Pancreas (tissue), 10 donors: ENCODE results near the gene NKX2-4. TPM values are rescaled to one million over a fixed set of nuclear protein-coding genes. Genes with fewer than 3 reads are reported as not detected.
"Not testable (repeated sequence)": the region's sequence is repeated elsewhere in the genome, so short reads cannot be mapped to it uniquely, and the experiment has no call there.

Experiments
- ATAC-seq, 4 donors: fragments of 200-7000 bp; cut with Tn5 transposase; one replicate each; pipeline versions ENCODE4 v1.8.0 to v1.9.1; 2020; ENCODE audit warnings: mild to moderate bottlenecking in 4 of 4, moderate library complexity in 4 of 4
- DNase-seq, 6 donors: peaks; one replicate each; pipeline ENCODE4 v3.0.0-alpha.2; 2020
- FAIRE-seq: peaks from 2 replicates; lab custom pipeline; 2012; peaks lifted over from hg19 to GRCh38; lab: Jason Lieb, UNC
- H3K27ac ChIP-seq, 4 donors: fragments of 200-600 bp; sonication (generic); 1 replicate in 3 of 4; 2 replicates in 1 of 4; pipeline versions ENCODE4 v1.5.0 to v1.8.0; 2020
- H3K27me3 ChIP-seq, 4 donors: fragments of 200-600 bp; one replicate each; pipeline ENCODE4 v1.8.0; 2021
- H3K36me3 ChIP-seq, 3 donors: fragments of 200-600 bp; sonication (generic) in 1 of 3; one replicate each; pipeline versions ENCODE4 v1.5.0 to v1.8.0; 2020 to 2021
- H3K4me1 ChIP-seq, 3 donors: fragments of 200-600 bp; one replicate each; pipeline ENCODE4 v1.8.0; 2021
- H3K4me3 ChIP-seq, 4 donors: fragments of 200-600 bp; sonication (generic) in 2 of 4; one replicate each; pipeline versions ENCODE4 v1.5.0 to v1.8.0; 2020 to 2021
- H3K9me3 ChIP-seq, 4 donors: fragments of 200-600 bp; one replicate each; pipeline ENCODE4 v1.8.0; 2021
- WGBS, 2 donors: extraction: QIAGEN DNeasy Blood & Tissue Kit; methylation state at CpG; one replicate each; pipeline ENCODE4 v1.1.7; 2013; 5-methylcytosine and 5-hydroxymethylcytosine counted together
- intact Hi-C, 3 donors: fragments of 100-400 bp; cut with DNase I; formaldehyde crosslinking; loops; one replicate each; pipeline versions ENCODE4 v1.11.1 to v1.14.2; 2022
- polyA plus RNA-seq, 2 donors: library from polyadenylated mRNA; stranded (reverse); fragments of 200-250 nt; gene quantifications; one replicate each; pipeline ENCODE4 v1.2.3, GENCODE V29; 2013
- total RNA-seq, 6 donors: library from RNA; stranded (reverse); fragmentation: NEBNext Ultra II Directional in 4 of 6; extraction: Animal tissue kit (Norgen Biotek cat#: 25700) in 4 of 6; gene quantifications; one replicate each; pipeline versions ENCODE4 v1.2.1 to v1.2.4, GENCODE V29; 2021 to 2023
- TF ChIP-seq, protein P1 (sequence below), 4 donors: fragments of 200-600 bp; sonication (generic) in 3 of 4; IDR thresholded peaks; one replicate each; pipeline versions ENCODE4 v1.5.0 to v1.8.0; 2021; ENCODE audit warnings: antibody characterized with exemption in 4 of 4
- donor health status: healthy with polysubstance abuse.
- donor health status: DM: no; HTN: no; CAD: no; lungs with moderate emphysema.
- donor health status: DM: no; HTN: no; CAD: no.
- donor health status: control.
- donor health status: control.
- donor health status: Bipolar disorder and iron deficiency.
- donor health status: DM: yes; HTN: yes; CAD: no.
- donor health status: DM: no; HTN: no; CAD: no.
- donor health status: DM: no; HTN: no; CAD: no.
- donor health status: DM: yes; HTN: yes; CAD: no.

NKX2-4 gene
- total and polyA plus RNA-seq, 8 donors = not detected

DNA sequence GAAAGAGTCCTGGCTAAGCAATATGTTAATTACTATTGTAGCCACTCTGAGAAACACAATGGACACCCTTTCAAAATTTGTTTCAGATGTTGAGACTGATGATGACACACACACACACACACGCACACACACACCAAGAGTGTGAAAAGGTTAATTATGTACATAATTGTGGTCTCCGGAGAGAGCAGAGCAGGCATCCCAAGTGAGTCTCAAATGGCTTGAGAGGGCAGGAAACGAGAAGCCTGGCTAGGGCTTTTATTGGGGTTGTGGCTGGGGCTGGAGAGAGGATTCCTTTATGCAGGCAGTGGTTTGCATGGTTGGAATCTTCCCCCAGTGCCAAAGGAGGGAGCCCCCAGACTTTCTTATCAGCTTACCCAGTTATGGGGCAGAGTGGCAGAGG is 38.2 kb upstream of the NKX2-4 start:
- DNase-seq = no peak
- ATAC-seq = no peak
- TF ChIP-seq, protein P1, sequence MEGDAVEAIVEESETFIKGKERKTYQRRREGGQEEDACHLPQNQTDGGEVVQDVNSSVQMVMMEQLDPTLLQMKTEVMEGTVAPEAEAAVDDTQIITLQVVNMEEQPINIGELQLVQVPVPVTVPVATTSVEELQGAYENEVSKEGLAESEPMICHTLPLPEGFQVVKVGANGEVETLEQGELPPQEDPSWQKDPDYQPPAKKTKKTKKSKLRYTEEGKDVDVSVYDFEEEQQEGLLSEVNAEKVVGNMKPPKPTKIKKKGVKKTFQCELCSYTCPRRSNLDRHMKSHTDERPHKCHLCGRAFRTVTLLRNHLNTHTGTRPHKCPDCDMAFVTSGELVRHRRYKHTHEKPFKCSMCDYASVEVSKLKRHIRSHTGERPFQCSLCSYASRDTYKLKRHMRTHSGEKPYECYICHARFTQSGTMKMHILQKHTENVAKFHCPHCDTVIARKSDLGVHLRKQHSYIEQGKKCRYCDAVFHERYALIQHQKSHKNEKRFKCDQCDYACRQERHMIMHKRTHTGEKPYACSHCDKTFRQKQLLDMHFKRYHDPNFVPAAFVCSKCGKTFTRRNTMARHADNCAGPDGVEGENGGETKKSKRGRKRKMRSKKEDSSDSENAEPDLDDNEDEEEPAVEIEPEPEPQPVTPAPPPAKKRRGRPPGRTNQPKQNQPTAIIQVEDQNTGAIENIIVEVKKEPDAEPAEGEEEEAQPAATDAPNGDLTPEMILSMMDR (IDR thresholded peaks at IDR 0.05) = no peak
- Histone ChIP-seq H3K9me3 (no peaks in the 10 kb centered on the region), H3K4me1 (no peaks in the 10 kb centered on the region), H3K36me3 (no peaks in the 10 kb centered on the region), H3K27ac (no peak overlapping the region), H3K4me3 (no peak overlapping the region), H3K27me3 (peaks cover 0 to 2% (median 0%) of the 10 kb centered on the region in 4 donors)
- FAIRE-seq = no peak
- WGBS, 2 donors = 35 to 41% methylated on average over 3 of the region's 3 CpGs
- intact Hi-C loops = no loop called here

DNA sequence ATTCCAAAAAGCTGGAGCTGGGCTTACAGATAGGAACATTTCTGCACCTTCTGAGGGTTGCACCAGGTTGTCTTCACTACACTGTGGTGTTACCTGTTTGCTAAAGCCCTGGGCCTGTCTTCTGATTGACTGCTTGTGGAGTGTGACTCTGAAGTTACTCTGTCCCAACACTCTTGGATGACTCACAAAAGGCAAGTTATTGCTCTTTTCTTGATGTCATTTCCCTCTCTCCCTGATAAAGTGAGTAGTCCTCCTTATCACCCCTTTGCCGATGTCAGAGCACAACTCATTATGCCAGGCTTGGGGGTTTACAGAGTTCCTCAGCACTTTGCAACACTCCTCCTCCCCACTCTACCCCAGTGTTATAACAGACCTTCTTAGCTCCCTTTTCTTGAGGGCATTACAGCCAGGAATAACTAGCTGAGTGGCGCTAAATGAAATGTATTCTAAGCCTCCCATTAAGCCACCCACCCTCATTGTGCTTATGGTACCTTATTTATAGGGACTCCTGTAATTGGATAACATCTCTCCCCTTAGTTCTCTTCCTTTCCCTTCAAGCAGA is 36.1 kb upstream of the NKX2-4 start:
- TF ChIP-seq, protein P1 (IDR thresholded peaks at IDR 0.05) = no peak
- 58 to 60% methylated on average over 2 of the region's 2 CpGs for WGBS, 2 donors
- Histone ChIP-seq H3K4me3 (no peak overlapping the region), H3K4me1 (no peaks in the 10 kb centered on the region), H3K9me3 (no peaks in the 10 kb centered on the region), H3K27me3 (no peaks in the 10 kb centered on the region), H3K36me3 (no peaks in the 10 kb centered on the region), H3K27ac (no peak overlapping the region)
- ATAC-seq (no peak), FAIRE-seq (no peak), DNase-seq (no peak)
- intact Hi-C loops = no loop called here

DNA sequence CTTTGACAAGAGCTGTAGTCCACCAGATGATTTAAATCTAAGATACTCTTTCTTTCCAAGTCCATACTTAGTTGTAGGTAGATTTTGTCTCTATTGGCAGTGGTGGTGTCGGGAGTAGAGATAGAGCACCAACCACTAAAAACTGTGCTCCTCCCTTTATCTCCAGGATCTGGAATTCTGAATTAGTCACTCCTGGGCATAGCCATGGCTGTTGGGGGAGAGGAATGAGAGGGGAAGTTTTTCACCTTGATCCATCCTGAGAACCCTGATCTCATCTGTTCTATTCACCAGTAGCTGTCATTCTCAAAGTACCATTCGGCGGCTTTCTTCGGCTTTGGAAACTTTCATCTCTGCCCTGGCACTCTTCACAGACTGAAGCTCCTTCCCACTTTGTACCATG is 35.6 kb upstream of the NKX2-4 start:
- Histone ChIP-seq H3K36me3 (no peaks in the 10 kb centered on the region), H3K9me3 (no peaks in the 10 kb centered on the region), H3K4me3 (no peak overlapping the region), H3K27ac (no peak overlapping the region), H3K27me3 (no peaks in the 10 kb centered on the region), H3K4me1 (no peaks in the 10 kb centered on the region)
- intact Hi-C loops = no loop called here
- ATAC-seq (no peak), FAIRE-seq (no peak), DNase-seq (no peak)
- 86 to 96% methylated on average over 4 of the region's 4 CpGs for WGBS, 2 donors
- TF ChIP-seq, protein P1 (IDR thresholded peaks at IDR 0.05) = no peak

DNA sequence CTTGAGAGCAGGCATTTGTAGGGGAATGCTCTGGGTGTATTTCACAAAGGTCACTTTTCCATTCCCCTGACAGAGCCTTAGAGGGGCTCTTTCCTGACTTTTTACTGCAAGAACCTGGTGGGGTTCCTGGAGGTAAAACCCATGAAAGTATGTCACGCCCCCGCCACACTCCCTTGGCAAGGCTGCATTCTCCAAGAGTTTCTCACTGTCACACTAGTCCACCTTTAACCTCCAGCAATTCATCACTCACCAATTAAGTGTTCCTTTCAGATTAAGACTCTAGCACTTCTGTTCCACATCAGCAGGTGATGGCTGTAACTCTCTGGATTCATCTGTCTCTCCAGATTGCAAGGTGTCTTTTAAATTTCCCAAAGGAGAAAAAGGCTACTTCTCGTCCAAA is 32.7 kb upstream of the NKX2-4 start:
- DNase-seq = no peak
- no peak overlapping the region for H3K4me3 ChIP-seq
- H3K27me3 ChIP-seq = no peaks in the 10 kb centered on the region
- intact Hi-C loops = no loop called here
- 32 to 66% methylated on average over 3 of the region's 3 CpGs for WGBS, 2 donors
- H3K4me1 ChIP-seq = no peaks in the 10 kb centered on the region
- no peak for FAIRE-seq
- no peaks in the 10 kb centered on the region for H3K36me3 ChIP-seq
- no peak overlapping the region for H3K27ac ChIP-seq
- TF ChIP-seq, protein P1 (IDR thresholded peaks at IDR 0.05) = no peak
- ATAC-seq = no peak
- no peaks in the 10 kb centered on the region for H3K9me3 ChIP-seq

DNA sequence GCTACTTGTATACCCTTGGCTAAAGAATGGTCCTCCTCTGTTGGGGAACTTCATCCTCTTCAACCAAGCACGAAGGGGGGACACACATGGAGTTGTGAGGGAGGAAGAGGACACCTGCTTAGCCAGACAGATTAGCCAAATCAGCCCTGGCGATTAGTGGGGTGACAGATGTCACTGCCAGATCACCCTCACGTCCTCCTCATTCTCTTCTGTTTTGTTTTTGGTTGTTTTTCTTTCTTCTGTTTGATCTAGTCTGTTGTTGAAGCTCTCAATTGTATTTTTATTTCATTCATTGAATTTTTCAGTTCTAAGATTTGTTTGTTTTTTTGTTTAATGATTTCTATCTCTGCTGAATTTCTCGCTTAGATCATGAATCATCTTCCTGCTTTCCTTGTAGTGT is 27.5 kb upstream of the NKX2-4 start:
- Histone ChIP-seq H3K27me3 (no peaks in the 10 kb centered on the region), H3K36me3 (no peaks in the 10 kb centered on the region), H3K4me1 (no peaks in the 10 kb centered on the region), H3K9me3 (no peaks in the 10 kb centered on the region), H3K27ac (no peak overlapping the region), H3K4me3 (no peak overlapping the region)
- ATAC-seq (no peak), FAIRE-seq (no peak), DNase-seq (no peak)
- TF ChIP-seq, protein P1 (IDR thresholded peaks at IDR 0.05) = no peak
- intact Hi-C loops = no loop called here
- WGBS, 2 donors = 46 to 59% methylated on average over 4 of the region's 4 CpGs

DNA sequence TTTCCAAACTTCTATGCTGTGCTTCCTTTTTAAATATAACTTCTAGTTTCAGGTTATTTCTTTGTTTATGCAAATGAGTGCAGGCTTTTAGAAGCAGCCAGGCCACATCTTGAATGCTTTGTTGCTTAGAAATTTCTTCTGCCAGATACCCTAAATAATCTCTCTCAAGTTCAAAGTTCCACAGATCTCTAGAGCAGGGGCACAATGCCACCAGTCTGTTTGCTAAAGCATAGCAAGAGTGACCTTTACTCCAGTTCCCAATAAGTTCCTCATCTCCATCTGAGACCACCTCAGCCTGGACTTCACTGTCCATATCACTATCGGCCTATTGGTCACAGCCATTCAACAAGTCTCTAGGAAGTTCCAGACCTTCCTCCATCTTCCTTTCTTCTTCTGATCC is 26.4 kb upstream of the NKX2-4 start:
- H3K4me1 ChIP-seq, H3K9me3 ChIP-seq, H3K36me3 ChIP-seq, H3K27ac ChIP-seq, intact Hi-C loops, H3K27me3 ChIP-seq, H3K4me3 ChIP-seq, FAIRE-seq, DNase-seq, ATAC-seq: not testable (repeated sequence)
- 90 to 93% methylated on average over 1 of the region's 1 CpG for WGBS, 2 donors
